ENCODE data around the gene IGFBP3. TPM values are rescaled to one million over a fixed set of nuclear protein-coding genes. Genes with fewer than 3 reads are reported as not detected.
A peak's percentile ranks its signal among the peaks of the same experiment; 100 is the strongest.

The IGFBP3 gene
- total and polyA plus RNA-seq, 2 of the 13 experiments (the other 11 are each of a cell fraction or from before 2014, with no cell fraction given): 57.5 TPM; not detected in 1

DNA sequence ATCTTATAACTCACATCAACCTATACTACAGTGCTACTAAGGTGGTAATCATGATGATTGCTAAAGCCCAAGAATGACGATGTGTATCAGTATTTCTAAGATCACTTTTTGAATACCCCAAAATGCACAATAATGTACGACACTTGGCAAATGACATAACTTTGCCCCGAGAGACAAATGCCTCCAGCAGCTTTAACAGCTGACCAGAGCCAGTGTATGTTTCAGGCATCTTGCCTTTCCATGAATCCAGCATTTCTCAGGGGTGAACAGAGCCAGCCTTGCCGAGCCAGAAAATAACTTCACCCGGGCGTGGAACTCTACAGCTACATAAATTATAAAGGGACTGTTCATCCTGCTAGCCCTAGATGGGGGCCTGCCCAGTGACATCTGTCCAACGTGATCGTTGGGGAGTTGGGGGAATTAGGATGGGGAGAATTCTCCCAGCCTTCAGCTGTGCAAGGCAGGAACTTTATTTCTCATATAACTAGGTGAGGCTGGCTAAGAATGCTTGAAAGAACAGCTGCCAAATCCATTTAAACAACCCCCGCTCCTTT lies 1.8 kb downstream of the IGFBP3 start:
- peak overlapping the region in 1 of 3 experiments; percentile 14; a peak in 2 of 6 replicates for H3K4me3 ChIP-seq (replicated peaks in 1 of 3; ENCODE audit: insufficient read depth in 1 of 3, low read depth in 2 of 3, low read length in 3 of 3)

More for the DNA sequence above, 1.8 kb downstream of the IGFBP3 start:
- no peaks in the 10 kb centered on the region for H3K79me2 ChIP-seq (ENCODE audit: insufficient read depth, low read length)
- TF ChIP-seq HOXA7 (CRISPR knock-in tag; IDR thresholded peaks at IDR 0.05) (no peak), SP4 (CRISPR knock-in tag; IDR thresholded peaks at IDR 0.05) (no peak), PCBP1 (IDR thresholded peaks at IDR 0.05; ENCODE audit: borderline replicate concordance, low read depth, low read length) (no peak), KDM3A (CRISPR knock-in tag; IDR thresholded peaks at IDR 0.05; ENCODE audit: low read depth) (no peak), ZNF629 (CRISPR knock-in tag; conservative IDR thresholded peaks at IDR 0.05) (no peak), ZNF274 (CRISPR knock-in tag; IDR thresholded peaks at IDR 0.05) (no peak), TCF12 (IDR thresholded peaks at IDR 0.05) (no peak), TCF12 (CRISPR knock-in tag; IDR thresholded peaks at IDR 0.05) (no peak), DR1 (CRISPR knock-in tag; IDR thresholded peaks at IDR 0.05) (no peak), CREB1 (IDR thresholded peaks at IDR 0.05) (no peak), CREB1 (CRISPR knock-in tag; IDR thresholded peaks at IDR 0.05) (no peak), ZNF83 (CRISPR knock-in tag; IDR thresholded peaks at IDR 0.05; ENCODE audit: borderline replicate concordance) (no peak), CBFB (CRISPR knock-in tag; IDR thresholded peaks at IDR 0.05) (no peak), FOXA3 (CRISPR knock-in tag; IDR thresholded peaks at IDR 0.05) (no peak), ZFP90 (CRISPR knock-in tag; IDR thresholded peaks at IDR 0.05; ENCODE audit: borderline replicate concordance) (no peak), ZFYVE20 (CRISPR knock-in tag; IDR thresholded peaks at IDR 0.05; ENCODE audit: borderline replicate concordance, low read depth) (no peak), ZNF841 (CRISPR knock-in tag; IDR thresholded peaks at IDR 0.05; ENCODE audit: borderline replicate concordance) (no peak), ZNF383 (CRISPR knock-in tag; IDR thresholded peaks at IDR 0.05; ENCODE audit: borderline replicate concordance) (no peak)
- TF ChIP-seq, protein P1, sequence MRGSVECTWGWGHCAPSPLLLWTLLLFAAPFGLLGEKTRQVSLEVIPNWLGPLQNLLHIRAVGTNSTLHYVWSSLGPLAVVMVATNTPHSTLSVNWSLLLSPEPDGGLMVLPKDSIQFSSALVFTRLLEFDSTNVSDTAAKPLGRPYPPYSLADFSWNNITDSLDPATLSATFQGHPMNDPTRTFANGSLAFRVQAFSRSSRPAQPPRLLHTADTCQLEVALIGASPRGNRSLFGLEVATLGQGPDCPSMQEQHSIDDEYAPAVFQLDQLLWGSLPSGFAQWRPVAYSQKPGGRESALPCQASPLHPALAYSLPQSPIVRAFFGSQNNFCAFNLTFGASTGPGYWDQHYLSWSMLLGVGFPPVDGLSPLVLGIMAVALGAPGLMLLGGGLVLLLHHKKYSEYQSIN (CRISPR knock-in tag; IDR thresholded peaks at IDR 0.05; ENCODE audit: borderline replicate concordance): no peak
- TF ChIP-seq, protein P2, sequence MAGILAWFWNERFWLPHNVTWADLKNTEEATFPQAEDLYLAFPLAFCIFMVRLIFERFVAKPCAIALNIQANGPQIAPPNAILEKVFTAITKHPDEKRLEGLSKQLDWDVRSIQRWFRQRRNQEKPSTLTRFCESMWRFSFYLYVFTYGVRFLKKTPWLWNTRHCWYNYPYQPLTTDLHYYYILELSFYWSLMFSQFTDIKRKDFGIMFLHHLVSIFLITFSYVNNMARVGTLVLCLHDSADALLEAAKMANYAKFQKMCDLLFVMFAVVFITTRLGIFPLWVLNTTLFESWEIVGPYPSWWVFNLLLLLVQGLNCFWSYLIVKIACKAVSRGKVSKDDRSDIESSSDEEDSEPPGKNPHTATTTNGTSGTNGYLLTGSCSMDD (CRISPR knock-in tag; IDR thresholded peaks at IDR 0.05): no peak
- TF ChIP-seq, protein P3, sequence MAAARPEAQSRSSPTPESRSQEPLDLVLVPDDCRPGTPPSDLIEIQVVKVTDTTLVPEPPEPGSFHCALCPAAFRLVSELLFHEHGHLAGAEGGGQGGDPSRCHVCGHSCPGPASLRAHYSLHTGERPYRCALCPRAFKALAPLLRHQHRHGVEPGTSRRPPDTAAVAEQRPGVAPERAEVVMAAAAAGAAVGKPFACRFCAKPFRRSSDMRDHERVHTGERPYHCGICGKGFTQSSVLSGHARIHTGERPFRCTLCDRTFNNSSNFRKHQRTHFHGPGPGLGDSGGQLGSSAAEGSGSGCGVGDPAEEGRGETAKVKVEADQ (CRISPR knock-in tag; IDR thresholded peaks at IDR 0.05; ENCODE audit: borderline replicate concordance): no peak
- TF ChIP-seq, protein P4, sequence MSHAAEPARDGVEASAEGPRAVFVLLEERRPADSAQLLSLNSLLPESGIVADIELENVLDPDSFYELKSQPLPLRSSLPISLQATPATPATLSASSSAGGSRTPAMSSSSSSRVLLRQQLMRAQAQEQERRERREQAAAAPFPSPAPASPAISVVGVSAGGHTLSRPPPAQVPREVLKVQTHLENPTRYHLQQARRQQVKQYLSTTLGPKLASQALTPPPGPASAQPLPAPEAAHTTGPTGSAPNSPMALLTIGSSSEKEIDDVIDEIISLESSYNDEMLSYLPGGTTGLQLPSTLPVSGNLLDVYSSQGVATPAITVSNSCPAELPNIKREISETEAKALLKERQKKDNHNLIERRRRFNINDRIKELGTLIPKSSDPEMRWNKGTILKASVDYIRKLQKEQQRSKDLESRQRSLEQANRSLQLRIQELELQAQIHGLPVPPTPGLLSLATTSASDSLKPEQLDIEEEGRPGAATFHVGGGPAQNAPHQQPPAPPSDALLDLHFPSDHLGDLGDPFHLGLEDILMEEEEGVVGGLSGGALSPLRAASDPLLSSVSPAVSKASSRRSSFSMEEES (CRISPR knock-in tag; IDR thresholded peaks at IDR 0.05): no peak
- ATAC-seq: no peak
- no peaks in the 10 kb centered on the region for H3K9me3 ChIP-seq (ENCODE audit: low read length)
- ChIA-PET POLR2A (no interaction called here), CTCF (ENCODE audit: low intra/inter-chr PET ratio, low total read pairs) (no interaction called here)
- DNase-seq (ENCODE audit: low spot score): no peak
- no peak overlapping the region for H2AFZ ChIP-seq (ENCODE audit: low read length)
- H4K20me1 ChIP-seq (ENCODE audit: insufficient read depth, low read length): peaks cover 7% of the 10 kb centered on the region; the same call in 1 of the 2 replicates
- H3K27me3 ChIP-seq (ENCODE audit: control insufficient read depth in 1 of 2, insufficient read depth in 2 of 2, low read length in 2 of 2): peaks cover 7 to 42% of the 10 kb centered on the region in 2 experiments; a peak in 4 of 5 replicates
- no peak overlapping the region for H3K9ac ChIP-seq (ENCODE audit: insufficient read depth, low read depth, low read length)
- in situ Hi-C loops (cut with HindIII; ENCODE audit: extremely low pct_ligation_motif_present, low pct_unique_long_range_greater_than_20kb) (loop anchor here (10.0 kb wide), 1 partner anchor 1265 kb away; no protein-coding TSS in a partner anchor), intact Hi-C loops (cut with micrococcal nuclease; ENCODE audit: unreplicated experiment) (no loop called here)
- peak overlapping the region; percentile 41; the same call in 1 of the 2 replicates for H3K4me2 ChIP-seq (ENCODE audit: low read depth, low read length)
- H3K4me1 ChIP-seq (ENCODE audit: insufficient read depth, low read length): peaks cover 27% of the 10 kb centered on the region
- 26% methylated on average over 6 of the region's 9 CpGs for WGBS (ENCODE audit: low lambda C conversion rate)
- FAIRE-seq: no peak
- no peak overlapping the region for H3K27ac ChIP-seq (ENCODE audit: extremely low read length, insufficient read depth, low read length)
- H3K36me3 ChIP-seq (replicated peaks in 1 of 2; ENCODE audit: control insufficient read depth in 1 of 2, insufficient read depth in 2 of 2, low read length in 2 of 2): no peaks in the 10 kb centered on the region
- BruUV-seq (replicated peaks): no TSS peak

All from HepG2 (cell line).